ENCODE results near the gene TMEM234. TPM values are rescaled to one million over a fixed set of nuclear protein-coding genes. Genes with fewer than 3 reads are reported as not detected.
A peak's percentile ranks its signal among the peaks of the same experiment; 100 is the strongest.

Gene TMEM234
- total and polyA plus RNA-seq, 2 donors from 2014 or later: 20.5 to 39.4 TPM

GRCh38 chr1:32220746-32221580 lies 1.2 kb downstream of the TMEM234 start:
- H3K36me3 ChIP-seq (ENCODE audit: control insufficient read depth in 2 of 3, insufficient read depth in 3 of 3, low read length in 3 of 3): peaks cover 4 to 26% (median 17%) of the 10 kb centered on the region in 3 donors

GRCh38 chr1:32219022-32219421 lies 3.1 kb downstream of the TMEM234 start:
- Histone ChIP-seq H3K27me3 (ENCODE audit: control insufficient read depth, insufficient read depth, low read length) (no peaks in the 10 kb centered on the region), H3K36me3 (ENCODE audit: control insufficient read depth in 2 of 3, insufficient read depth in 3 of 3, low read length in 3 of 3) (peaks cover 2 to 36% (median 16%) of the 10 kb centered on the region in 3 donors), H3K4me1 (ENCODE audit: control insufficient read depth in 2 of 3, insufficient read depth in 2 of 3, low read depth in 1 of 3, low read length in 3 of 3) (peaks cover 6 to 27% (median 22%) of the 10 kb centered on the region in 3 donors), H3K4me3 (ENCODE audit: low read length in 3 of 3) (no peak overlapping the region), H3K9ac (ENCODE audit: low read length in 3 of 3) (no peak overlapping the region), H3K27ac (ENCODE audit: low read depth in 2 of 2, low read length in 2 of 2) (no peak overlapping the region), H3K9me3 (ENCODE audit: control insufficient read depth in 2 of 3, insufficient read depth in 1 of 3, low read length in 3 of 3) (no peaks in the 10 kb centered on the region)
- intact Hi-C loops (cut with DNase I): no loop called here
- no peak for FAIRE-seq
- no peak for DNase-seq
- no peak for TF ChIP-seq CTCF (IDR thresholded peaks at IDR 0.05; ENCODE audit: borderline replicate concordance, extremely low read depth, insufficient read depth)

More at GRCh38 chr1:32220746-32221580, 1.2 kb downstream of the TMEM234 start:
- Histone ChIP-seq H3K4me3 (ENCODE audit: low read length in 3 of 3) (peak overlapping the region; percentile 94 to 99 (median 97)), H3K27me3 (ENCODE audit: control insufficient read depth, insufficient read depth, low read length) (no peaks in the 10 kb centered on the region), H3K9ac (ENCODE audit: low read length in 3 of 3) (peak overlapping the region; percentile 55 to 94 (median 71)), H3K4me1 (ENCODE audit: control insufficient read depth in 2 of 3, insufficient read depth in 2 of 3, low read depth in 1 of 3, low read length in 3 of 3) (peaks cover 6 to 28% (median 22%) of the 10 kb centered on the region in 3 donors), H3K9me3 (ENCODE audit: control insufficient read depth in 2 of 3, insufficient read depth in 1 of 3, low read length in 3 of 3) (no peaks in the 10 kb centered on the region), H3K27ac (ENCODE audit: low read depth in 2 of 2, low read length in 2 of 2) (peak overlapping the region; percentile 20 to 92)
- FAIRE-seq: no peak
- TF ChIP-seq CTCF (IDR thresholded peaks at IDR 0.05; ENCODE audit: borderline replicate concordance, extremely low read depth, insufficient read depth): no peak
- DNase-seq: peak in 3 of 5 donors; percentile 57 to 69 (median 62)
- intact Hi-C loops (cut with DNase I): no loop called here

GRCh38 chr1:32216566-32216965 lies 5.6 kb downstream of the TMEM234 start:
- Histone ChIP-seq H3K9me3 (ENCODE audit: control insufficient read depth in 2 of 3, insufficient read depth in 1 of 3, low read length in 3 of 3) (no peaks in the 10 kb centered on the region), H3K4me3 (ENCODE audit: low read length in 3 of 3) (no peak overlapping the region), H3K27me3 (ENCODE audit: control insufficient read depth, insufficient read depth, low read length) (no peaks in the 10 kb centered on the region), H3K27ac (ENCODE audit: low read depth in 2 of 2, low read length in 2 of 2) (no peak overlapping the region), H3K36me3 (ENCODE audit: control insufficient read depth in 2 of 3, insufficient read depth in 3 of 3, low read length in 3 of 3) (peaks cover 2 to 36% (median 13%) of the 10 kb centered on the region in 3 donors), H3K9ac (ENCODE audit: low read length in 3 of 3) (no peak overlapping the region), H3K4me1 (ENCODE audit: control insufficient read depth in 2 of 3, insufficient read depth in 2 of 3, low read depth in 1 of 3, low read length in 3 of 3) (peaks cover 5 to 15% (median 12%) of the 10 kb centered on the region in 3 donors)
- no peak for TF ChIP-seq CTCF (IDR thresholded peaks at IDR 0.05; ENCODE audit: borderline replicate concordance, extremely low read depth, insufficient read depth)
- intact Hi-C loops (cut with DNase I): no loop called here
- DNase-seq: no peak
- no peak for FAIRE-seq
